K562 (cell line): Measurements from ENCODE around the gene RNF26. TPM values are rescaled to one million over a fixed set of nuclear protein-coding genes. Genes with fewer than 3 reads are reported as not detected.
A peak's percentile ranks its signal among the peaks of the same experiment; 100 is the strongest.

Experiments used
- CBFA2T3 ChIP-seq: fragments of 450-650 bp; IDR thresholded peaks from 2 replicates; pipeline ENCODE4 v1.6.1; 2017
- HDAC2 ChIP-seq: fragments of 450-650 bp; IDR thresholded peaks from 2 replicates; pipeline ENCODE4 v1.6.1; 2016; ENCODE audit warnings: mild to moderate bottlenecking
- NFYB ChIP-seq: IDR thresholded peaks from 2 replicates; pipeline ENCODE4 v1.6.1; 2011; ENCODE audit warnings: mild to moderate bottlenecking, moderate library complexity; ENCODE audit not compliant: insufficient read length; ENCODE audit errors: extremely low read depth
- TBP ChIP-seq: optimal IDR thresholded peaks from 2 replicates; pipeline ENCODE3; 2011; ENCODE audit warnings: low read depth, low read length, improper control_type of control experiment
- ZBTB7A ChIP-seq: IDR thresholded peaks from 2 replicates; pipeline ENCODE4 v1.6.1; 2011; ENCODE audit warnings: low read depth, mild to moderate bottlenecking, low read length, moderate library complexity, borderline replicate concordance; ENCODE audit not compliant: control insufficient read depth
- ZNF224 ChIP-seq: sonication (generic); formaldehyde crosslinking; IDR thresholded peaks from 2 replicates; pipeline ENCODE4 v1.8.0; 2022; ENCODE audit warnings: mild to moderate bottlenecking, missing genetic modification reagents
- polyA plus RNA-seq, 8 experiments: library from polyadenylated mRNA; depleted of rRNA in 4 of 8; stranded (reverse) in 5 of 8; unstranded in 3 of 8; fragments of >200 nt; fragmentation: Nextera tagmentation in 2 of 8; fragmentation: Illumina TruSeq in 1 of 8; extraction: Ambion mirVana in 2 of 8; extraction: Trizol in 1 of 8; gene quantifications; 2 replicates each; pipeline versions ENCODE4 v1.2.1 to v1.2.3, GENCODE V29; 2011 to 2014; ENCODE audit warnings: inconsistent platforms in 1 of 8, missing spikeins in 1 of 8
- total RNA-seq, 7 experiments: library from RNA; depleted of rRNA in 6 of 7; stranded (reverse); fragments of >200 nt in 6 of 7; fragmentation: Illumina TruSeq in 2 of 7; extraction: Trizol in 2 of 7; gene quantifications; 2 replicates each; pipeline versions ENCODE4 v1.2.1 to v1.2.3, GENCODE V29; 2011 to 2021; ENCODE audit warnings: low replicate concordance in 1 of 7
- TF ChIP-seq, protein P1 (sequence below), 2 experiments: fragments of 450-650 bp; formaldehyde crosslinking in 1 of 2; IDR thresholded peaks; 2 replicates each; pipeline versions ENCODE4 v1.4.0 to v1.6.1; 2014 to 2020; ENCODE audit warnings: mild to moderate bottlenecking in 2 of 2, borderline replicate concordance in 1 of 2, low read depth in 1 of 2
- TF ChIP-seq, protein P2 (sequence below): IDR thresholded peaks from 2 replicates; pipeline ENCODE4 v1.6.1; 2012; ENCODE audit warnings: low read depth, low read length, improper control_type of control experiment, borderline replicate concordance
- TF ChIP-seq, protein P3 (sequence below): sonication (generic); formaldehyde crosslinking; IDR thresholded peaks from 2 replicates; pipeline ENCODE4 v1.8.0; 2022; ENCODE audit warnings: mild to moderate bottlenecking, missing genetic modification reagents
- TF ChIP-seq, protein P4 (sequence below): fragments of 250-450 bp; sonication (Bioruptor Pico); IDR thresholded peaks from 2 replicates; pipeline ENCODE4 v1.4.0; 2020; ENCODE audit warnings: mild to moderate bottlenecking, moderate library complexity, borderline replicate concordance

The RNF26 gene
- total and polyA plus RNA-seq, 9 of the 15 experiments (the other 6 are each of a cell fraction or from before 2014, with no cell fraction given), result 5.3 to 53.6 (median 12.7) TPM

DNA sequence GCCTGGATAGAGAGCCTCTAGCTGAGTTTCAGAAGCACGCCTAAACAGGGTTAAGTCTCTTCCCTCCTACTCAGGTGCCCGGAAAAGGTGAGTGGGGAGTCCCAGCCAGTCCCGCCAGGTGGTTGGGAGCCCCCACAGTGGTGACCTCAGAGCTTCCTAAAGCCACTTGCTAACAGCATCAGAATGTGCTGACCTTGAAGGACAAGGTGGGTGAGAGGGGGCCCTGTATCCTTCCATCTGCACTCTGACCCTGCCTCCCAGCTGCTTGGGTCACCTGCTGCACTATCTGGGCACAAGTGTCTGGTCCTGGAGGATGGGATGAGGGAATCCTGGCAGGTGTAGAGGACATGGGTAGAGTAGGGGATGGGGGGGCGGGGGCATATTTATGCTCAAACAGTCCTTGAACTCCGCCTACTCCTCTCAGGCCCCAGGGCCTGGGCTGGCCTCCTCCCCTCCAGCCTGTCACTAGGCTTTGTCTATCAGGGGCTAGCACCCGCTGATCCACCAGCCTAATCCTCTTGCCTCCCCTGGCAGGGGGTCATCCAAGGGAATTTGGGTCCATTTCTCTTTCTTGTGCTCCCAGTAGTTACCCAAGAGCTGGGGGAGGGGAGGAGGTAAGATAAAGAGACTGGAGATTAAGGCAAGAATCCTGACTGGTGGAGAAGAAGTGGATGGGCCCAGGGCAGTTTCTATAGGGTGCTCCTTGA lies 43.8 kb downstream of the RNF26 start (continued):
- TF ChIP-seq, protein P1, sequence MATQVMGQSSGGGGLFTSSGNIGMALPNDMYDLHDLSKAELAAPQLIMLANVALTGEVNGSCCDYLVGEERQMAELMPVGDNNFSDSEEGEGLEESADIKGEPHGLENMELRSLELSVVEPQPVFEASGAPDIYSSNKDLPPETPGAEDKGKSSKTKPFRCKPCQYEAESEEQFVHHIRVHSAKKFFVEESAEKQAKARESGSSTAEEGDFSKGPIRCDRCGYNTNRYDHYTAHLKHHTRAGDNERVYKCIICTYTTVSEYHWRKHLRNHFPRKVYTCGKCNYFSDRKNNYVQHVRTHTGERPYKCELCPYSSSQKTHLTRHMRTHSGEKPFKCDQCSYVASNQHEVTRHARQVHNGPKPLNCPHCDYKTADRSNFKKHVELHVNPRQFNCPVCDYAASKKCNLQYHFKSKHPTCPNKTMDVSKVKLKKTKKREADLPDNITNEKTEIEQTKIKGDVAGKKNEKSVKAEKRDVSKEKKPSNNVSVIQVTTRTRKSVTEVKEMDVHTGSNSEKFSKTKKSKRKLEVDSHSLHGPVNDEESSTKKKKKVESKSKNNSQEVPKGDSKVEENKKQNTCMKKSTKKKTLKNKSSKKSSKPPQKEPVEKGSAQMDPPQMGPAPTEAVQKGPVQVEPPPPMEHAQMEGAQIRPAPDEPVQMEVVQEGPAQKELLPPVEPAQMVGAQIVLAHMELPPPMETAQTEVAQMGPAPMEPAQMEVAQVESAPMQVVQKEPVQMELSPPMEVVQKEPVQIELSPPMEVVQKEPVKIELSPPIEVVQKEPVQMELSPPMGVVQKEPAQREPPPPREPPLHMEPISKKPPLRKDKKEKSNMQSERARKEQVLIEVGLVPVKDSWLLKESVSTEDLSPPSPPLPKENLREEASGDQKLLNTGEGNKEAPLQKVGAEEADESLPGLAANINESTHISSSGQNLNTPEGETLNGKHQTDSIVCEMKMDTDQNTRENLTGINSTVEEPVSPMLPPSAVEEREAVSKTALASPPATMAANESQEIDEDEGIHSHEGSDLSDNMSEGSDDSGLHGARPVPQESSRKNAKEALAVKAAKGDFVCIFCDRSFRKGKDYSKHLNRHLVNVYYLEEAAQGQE (IDR thresholded peaks at IDR 0.05; ENCODE audit: borderline replicate concordance), result no peak
- TF ChIP-seq, protein P1 (CRISPR knock-in tag; IDR thresholded peaks at IDR 0.05; ENCODE audit: low read depth), result no peak
- no peak for TF ChIP-seq ZNF224 (CRISPR knock-in tag)
- TF ChIP-seq TBP, result peak; percentile 8
- TF ChIP-seq, protein P2, sequence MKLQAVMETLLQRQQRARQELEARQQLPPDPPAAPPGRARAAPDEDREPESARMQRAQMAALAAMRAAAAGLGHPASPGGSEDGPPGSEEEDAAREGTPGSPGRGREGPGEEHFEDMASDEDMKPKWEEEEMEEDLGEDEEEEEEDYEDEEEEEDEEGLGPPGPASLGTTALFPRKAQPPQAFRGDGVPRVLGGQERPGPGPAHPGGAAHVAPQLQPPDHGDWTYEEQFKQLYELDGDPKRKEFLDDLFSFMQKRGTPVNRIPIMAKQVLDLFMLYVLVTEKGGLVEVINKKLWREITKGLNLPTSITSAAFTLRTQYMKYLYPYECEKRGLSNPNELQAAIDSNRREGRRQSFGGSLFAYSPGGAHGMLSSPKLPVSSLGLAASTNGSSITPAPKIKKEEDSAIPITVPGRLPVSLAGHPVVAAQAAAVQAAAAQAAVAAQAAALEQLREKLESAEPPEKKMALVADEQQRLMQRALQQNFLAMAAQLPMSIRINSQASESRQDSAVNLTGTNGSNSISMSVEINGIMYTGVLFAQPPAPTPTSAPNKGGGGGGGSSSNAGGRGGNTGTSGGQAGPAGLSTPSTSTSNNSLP, result no peak
- no peak for TF ChIP-seq HDAC2
- TF ChIP-seq NFYB, result peak; percentile 5
- TF ChIP-seq, protein P3, sequence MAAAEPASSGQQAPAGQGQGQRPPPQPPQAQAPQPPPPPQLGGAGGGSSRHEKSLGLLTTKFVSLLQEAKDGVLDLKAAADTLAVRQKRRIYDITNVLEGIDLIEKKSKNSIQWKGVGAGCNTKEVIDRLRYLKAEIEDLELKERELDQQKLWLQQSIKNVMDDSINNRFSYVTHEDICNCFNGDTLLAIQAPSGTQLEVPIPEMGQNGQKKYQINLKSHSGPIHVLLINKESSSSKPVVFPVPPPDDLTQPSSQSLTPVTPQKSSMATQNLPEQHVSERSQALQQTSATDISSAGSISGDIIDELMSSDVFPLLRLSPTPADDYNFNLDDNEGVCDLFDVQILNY (CRISPR knock-in tag), result no peak
- TF ChIP-seq, protein P4, sequence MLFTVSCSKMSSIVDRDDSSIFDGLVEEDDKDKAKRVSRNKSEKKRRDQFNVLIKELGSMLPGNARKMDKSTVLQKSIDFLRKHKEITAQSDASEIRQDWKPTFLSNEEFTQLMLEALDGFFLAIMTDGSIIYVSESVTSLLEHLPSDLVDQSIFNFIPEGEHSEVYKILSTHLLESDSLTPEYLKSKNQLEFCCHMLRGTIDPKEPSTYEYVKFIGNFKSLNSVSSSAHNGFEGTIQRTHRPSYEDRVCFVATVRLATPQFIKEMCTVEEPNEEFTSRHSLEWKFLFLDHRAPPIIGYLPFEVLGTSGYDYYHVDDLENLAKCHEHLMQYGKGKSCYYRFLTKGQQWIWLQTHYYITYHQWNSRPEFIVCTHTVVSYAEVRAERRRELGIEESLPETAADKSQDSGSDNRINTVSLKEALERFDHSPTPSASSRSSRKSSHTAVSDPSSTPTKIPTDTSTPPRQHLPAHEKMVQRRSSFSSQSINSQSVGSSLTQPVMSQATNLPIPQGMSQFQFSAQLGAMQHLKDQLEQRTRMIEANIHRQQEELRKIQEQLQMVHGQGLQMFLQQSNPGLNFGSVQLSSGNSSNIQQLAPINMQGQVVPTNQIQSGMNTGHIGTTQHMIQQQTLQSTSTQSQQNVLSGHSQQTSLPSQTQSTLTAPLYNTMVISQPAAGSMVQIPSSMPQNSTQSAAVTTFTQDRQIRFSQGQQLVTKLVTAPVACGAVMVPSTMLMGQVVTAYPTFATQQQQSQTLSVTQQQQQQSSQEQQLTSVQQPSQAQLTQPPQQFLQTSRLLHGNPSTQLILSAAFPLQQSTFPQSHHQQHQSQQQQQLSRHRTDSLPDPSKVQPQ (CRISPR knock-in tag), result no peak
- TF ChIP-seq CBFA2T3, result peak; percentile 68
- peak; percentile 46; the same call in 1 of the 2 replicates for TF ChIP-seq ZBTB7A
